Activated B cell treated with CpG ODN at 0.5 μM for 24 hours (primary cell): ENCODE measurements around the gene FKBP8. TPM values are rescaled to one million over a fixed set of nuclear protein-coding genes. Genes with fewer than 3 reads are reported as not detected.

Source experiments
- ATAC-seq: fragments of 200-7000 bp; cut with Tn5 transposase; one replicate; pipeline ENCODE4 v1.10.0; 2021; ENCODE audit warnings: low read depth, mild to moderate bottlenecking, moderate library complexity
- CTCF ChIA-PET: fragments of 350-600 bp; sonication (Branson Sonifier 250); formaldehyde crosslinking; loops from one replicate; lab custom pipeline; 2021; ENCODE audit warnings: antibody characterized with exemption; lab: Charles Lee
- POLR2A ChIA-PET: fragments of 350-600 bp; sonication (Branson Sonifier 250); formaldehyde crosslinking; loops from one replicate; lab custom pipeline; 2021; ENCODE audit warnings: antibody characterized with exemption; lab: Charles Lee
- DNase-seq: peaks from one replicate; pipeline ENCODE4 v3.0.0; 2022
- H3K27ac Mint-ChIP-seq: one replicate; pipeline ENCODE4 v1.8.0; 2020; ENCODE audit warnings: mixed read lengths
- H3K27me3 Mint-ChIP-seq: one replicate; pipeline ENCODE4 v1.8.0; 2021; ENCODE audit warnings: mixed read lengths
- H3K36me3 Mint-ChIP-seq: one replicate; pipeline ENCODE4 v1.8.0; 2021; ENCODE audit warnings: low read depth, mixed read lengths
- H3K4me1 Mint-ChIP-seq: one replicate; pipeline ENCODE4 v1.8.0; 2021; ENCODE audit warnings: mixed read lengths
- H3K4me3 Mint-ChIP-seq: one replicate; pipeline ENCODE4 v1.8.0; 2020; ENCODE audit warnings: mild to moderate bottlenecking, mixed read lengths
- H3K9me3 Mint-ChIP-seq: one replicate; pipeline ENCODE4 v1.8.0; 2020; ENCODE audit warnings: mixed read lengths
- intact Hi-C: fragments of 100-400 bp; cut with micrococcal nuclease; formaldehyde crosslinking; loops from one replicate; pipeline ENCODE4 v1.15.1; 2024
- total RNA-seq: library from RNA; stranded (reverse); gene quantifications from 2 replicates; pipeline ENCODE4 v1.2.3, GENCODE V29; 2022
- TF ChIP-seq, protein P1 (sequence below): fragments of 200-600 bp; IDR thresholded peaks from one replicate; pipeline ENCODE4 v1.8.0; 2022; ENCODE audit warnings: antibody characterized with exemption, mild to moderate bottlenecking

The FKBP8 gene
- total RNA-seq, 1 donor from 2014 or later: 133 TPM

- Mint-ChIP-seq H3K4me3 (no peak overlapping the region), H3K4me1 (peaks cover 90% of the 10 kb centered on the region), H3K27me3 (no peaks in the 10 kb centered on the region), H3K36me3 (peaks cover 7% of the 10 kb centered on the region), H3K27ac (no peak overlapping the region), H3K9me3 (no peaks in the 10 kb centered on the region)
- TF ChIP-seq, protein P1, sequence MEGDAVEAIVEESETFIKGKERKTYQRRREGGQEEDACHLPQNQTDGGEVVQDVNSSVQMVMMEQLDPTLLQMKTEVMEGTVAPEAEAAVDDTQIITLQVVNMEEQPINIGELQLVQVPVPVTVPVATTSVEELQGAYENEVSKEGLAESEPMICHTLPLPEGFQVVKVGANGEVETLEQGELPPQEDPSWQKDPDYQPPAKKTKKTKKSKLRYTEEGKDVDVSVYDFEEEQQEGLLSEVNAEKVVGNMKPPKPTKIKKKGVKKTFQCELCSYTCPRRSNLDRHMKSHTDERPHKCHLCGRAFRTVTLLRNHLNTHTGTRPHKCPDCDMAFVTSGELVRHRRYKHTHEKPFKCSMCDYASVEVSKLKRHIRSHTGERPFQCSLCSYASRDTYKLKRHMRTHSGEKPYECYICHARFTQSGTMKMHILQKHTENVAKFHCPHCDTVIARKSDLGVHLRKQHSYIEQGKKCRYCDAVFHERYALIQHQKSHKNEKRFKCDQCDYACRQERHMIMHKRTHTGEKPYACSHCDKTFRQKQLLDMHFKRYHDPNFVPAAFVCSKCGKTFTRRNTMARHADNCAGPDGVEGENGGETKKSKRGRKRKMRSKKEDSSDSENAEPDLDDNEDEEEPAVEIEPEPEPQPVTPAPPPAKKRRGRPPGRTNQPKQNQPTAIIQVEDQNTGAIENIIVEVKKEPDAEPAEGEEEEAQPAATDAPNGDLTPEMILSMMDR: no peak
- CTCF ChIA-PET: interaction anchor here (1.0 kb wide), 1 partner anchor 94 kb away, joined by 3 read pairs; no protein-coding TSS in a partner anchor
- POLR2A ChIA-PET: no interaction called here
- no peak for DNase-seq
- intact Hi-C loops: no loop called here
- ATAC-seq: no peak
These were observed 43.0 kb downstream of the FKBP8 start for GRCh38 chr19:18500376-18500775.

DNA sequence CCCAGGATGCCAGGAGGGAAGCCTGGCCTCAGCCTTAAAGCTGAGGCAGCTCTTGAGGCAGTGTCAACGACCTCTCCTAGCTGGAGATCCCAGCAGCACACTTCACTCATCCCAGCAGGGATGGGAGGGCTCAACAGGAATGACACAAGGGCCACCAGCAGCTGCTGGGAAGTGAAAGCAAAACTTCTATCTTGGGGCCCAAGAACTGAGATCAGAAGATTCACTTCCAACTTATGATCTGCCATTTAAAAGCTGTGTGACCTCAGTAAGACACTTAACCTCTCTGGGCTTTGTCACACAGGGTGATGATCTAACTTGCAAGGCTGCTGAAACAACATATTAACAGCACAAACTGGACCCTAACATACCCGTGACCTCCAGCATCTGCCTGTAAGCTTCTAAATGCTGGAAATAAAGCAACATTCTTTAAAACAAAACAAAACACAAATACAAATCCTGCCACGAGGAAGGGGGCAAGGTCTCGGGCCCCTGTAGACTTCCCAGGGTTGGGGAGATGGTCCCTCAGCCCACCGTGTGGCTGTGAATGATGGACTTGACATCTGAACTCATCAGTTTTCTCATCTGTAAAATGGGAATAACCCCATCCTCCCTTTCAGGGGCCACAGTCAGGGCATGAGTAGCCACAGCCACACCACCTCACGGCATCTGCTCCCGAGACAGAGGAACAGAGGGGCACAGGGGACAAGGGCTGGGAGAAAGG is 44.2 kb downstream of the FKBP8 start:
- ChIA-PET CTCF (no interaction called here), POLR2A (interaction anchor here (0.6 kb wide), 1 partner anchor 21 kb away, joined by 6 read pairs; no protein-coding TSS in a partner anchor)
- H3K36me3 Mint-ChIP-seq: peaks cover 7% of the 10 kb centered on the region

GRCh38 chr19:18496980-18497256 is 46.5 kb downstream of the FKBP8 start:
- H3K27me3 Mint-ChIP-seq: no peaks in the 10 kb centered on the region
- peaks cover 76% of the 10 kb centered on the region for H3K4me1 Mint-ChIP-seq
- ChIA-PET POLR2A (interaction anchor here (1.0 kb wide), 1 partner anchor 11 kb away, joined by 3 read pairs; no protein-coding TSS in a partner anchor), CTCF (interaction anchor here (0.8 kb wide), 1 partner anchor 97 kb away, joined by 3 read pairs; no protein-coding TSS in a partner anchor)
- H3K36me3 Mint-ChIP-seq: peaks cover 5% of the 10 kb centered on the region
- intact Hi-C loops: no loop called here
- TF ChIP-seq, protein P1: no peak
- DNase-seq (no peak), ATAC-seq (no peak)
- H3K4me3 Mint-ChIP-seq: no peak overlapping the region
- no peaks in the 10 kb centered on the region for H3K9me3 Mint-ChIP-seq
- H3K27ac Mint-ChIP-seq: no peak overlapping the region

More for the DNA sequence above, 44.2 kb downstream of the FKBP8 start:
- no peaks in the 10 kb centered on the region for H3K27me3 Mint-ChIP-seq
- ATAC-seq (no peak), DNase-seq (no peak)
- H3K4me1 Mint-ChIP-seq: peaks cover 89% of the 10 kb centered on the region
- H3K4me3 Mint-ChIP-seq: no peak overlapping the region
- TF ChIP-seq, protein P1: no peak
- H3K27ac Mint-ChIP-seq: no peak overlapping the region
- intact Hi-C loops: no loop called here
- H3K9me3 Mint-ChIP-seq: no peaks in the 10 kb centered on the region

DNA sequence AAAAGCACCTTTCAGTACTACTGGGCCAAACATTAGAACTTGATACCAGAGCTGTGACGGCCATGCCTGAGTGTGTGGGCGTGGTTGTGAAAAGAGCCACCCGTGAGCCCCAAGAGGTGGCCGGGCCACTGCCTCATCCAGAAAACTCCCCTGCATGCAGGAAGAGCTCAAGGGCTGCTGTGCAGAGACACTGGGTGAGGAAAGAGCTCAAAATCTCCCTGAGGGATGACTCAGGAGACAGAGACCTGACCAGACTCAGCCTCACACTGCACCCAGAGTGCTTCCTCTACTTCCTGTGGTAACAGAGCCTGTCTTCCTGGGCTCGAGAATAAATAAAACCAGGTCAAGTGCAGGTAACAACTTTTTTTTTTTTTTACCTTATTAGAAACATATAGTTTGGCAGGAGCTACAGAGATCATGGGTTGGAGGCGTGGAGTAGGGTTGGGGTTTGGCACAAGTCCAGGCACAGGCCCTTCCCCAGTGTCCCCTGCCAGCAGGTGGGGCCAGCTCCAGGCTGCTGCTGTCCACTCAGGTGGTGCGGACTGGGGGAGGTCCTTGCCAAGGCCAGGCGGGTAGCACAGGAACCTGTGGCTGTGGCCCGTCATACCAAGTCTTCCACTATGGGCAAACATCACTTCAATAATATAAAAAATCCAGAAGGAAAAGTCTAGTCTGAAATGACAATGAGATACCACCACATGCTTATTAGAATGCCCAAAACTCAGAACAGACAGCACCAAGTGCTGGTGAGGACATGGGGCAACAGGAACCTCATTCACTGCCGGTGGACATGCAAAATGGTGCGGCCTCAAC is 47.0 kb downstream of the FKBP8 start:
- peaks cover 5% of the 10 kb centered on the region for H3K36me3 Mint-ChIP-seq
- H3K27ac Mint-ChIP-seq: no peak overlapping the region
- POLR2A ChIA-PET: interaction anchor here (0.6 to 1.0 kb wide), 4 partner anchors 11 to 316 kb away, joined by 3 to 5 read pairs (median 4); partner anchors contain the start of gene KXD1
- ATAC-seq (peak; percentile 61), DNase-seq (no peak)
- no peaks in the 10 kb centered on the region for H3K9me3 Mint-ChIP-seq
- intact Hi-C loops: no loop called here
- H3K4me3 Mint-ChIP-seq: no peak overlapping the region
- peaks cover 71% of the 10 kb centered on the region for H3K4me1 Mint-ChIP-seq
- CTCF ChIA-PET: interaction anchor here (0.7 to 0.8 kb wide), 2 partner anchors 45 to 98 kb away, joined by 3 read pairs; no protein-coding TSS in a partner anchor
- TF ChIP-seq, protein P1: no peak
- H3K27me3 Mint-ChIP-seq: no peaks in the 10 kb centered on the region
